DOHH2 (cell line): Measurements from ENCODE around the gene PTPRN2.

Source experiments
- EZH2phosphoT487 ChIP-seq: fragments of 200-600 bp; sonication (generic); IDR thresholded peaks from 2 replicates; pipeline ENCODE4 v1.6.1; 2017; ENCODE audit warnings: borderline replicate concordance, mild to moderate bottlenecking, antibody characterized with exemption, low read length, moderate library complexity, mixed read lengths
- TF ChIP-seq, protein P1 (sequence below): fragments of 200-600 bp; sonication (generic); IDR thresholded peaks from one replicate; pipeline ENCODE4 v1.5.1; 2014; ENCODE audit warnings: antibody characterized with exemption, mild to moderate bottlenecking, low read depth, low read length; ENCODE audit not compliant: poor library complexity, severe bottlenecking

DNA sequence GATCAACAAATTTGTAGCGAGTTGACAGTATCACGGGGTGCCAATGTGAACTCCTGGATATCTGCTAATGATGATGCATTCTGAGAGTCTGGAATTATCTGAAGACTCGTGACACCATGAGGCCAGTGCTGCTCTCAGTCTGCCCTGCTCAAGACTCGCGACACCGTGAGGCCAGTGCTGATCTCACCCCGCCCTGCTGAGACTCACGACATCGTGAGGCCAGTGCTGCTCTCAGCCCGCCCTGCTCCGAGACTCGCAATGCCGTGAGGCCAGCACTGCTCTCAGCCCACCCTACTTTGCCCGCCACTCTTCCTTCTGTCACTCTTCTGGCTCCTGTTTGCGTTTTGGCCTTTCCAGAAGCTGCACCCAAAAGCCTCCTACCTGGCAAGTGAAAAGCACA lies 411.8 kb downstream of the PTPRN2 start:
- TF ChIP-seq, protein P1, sequence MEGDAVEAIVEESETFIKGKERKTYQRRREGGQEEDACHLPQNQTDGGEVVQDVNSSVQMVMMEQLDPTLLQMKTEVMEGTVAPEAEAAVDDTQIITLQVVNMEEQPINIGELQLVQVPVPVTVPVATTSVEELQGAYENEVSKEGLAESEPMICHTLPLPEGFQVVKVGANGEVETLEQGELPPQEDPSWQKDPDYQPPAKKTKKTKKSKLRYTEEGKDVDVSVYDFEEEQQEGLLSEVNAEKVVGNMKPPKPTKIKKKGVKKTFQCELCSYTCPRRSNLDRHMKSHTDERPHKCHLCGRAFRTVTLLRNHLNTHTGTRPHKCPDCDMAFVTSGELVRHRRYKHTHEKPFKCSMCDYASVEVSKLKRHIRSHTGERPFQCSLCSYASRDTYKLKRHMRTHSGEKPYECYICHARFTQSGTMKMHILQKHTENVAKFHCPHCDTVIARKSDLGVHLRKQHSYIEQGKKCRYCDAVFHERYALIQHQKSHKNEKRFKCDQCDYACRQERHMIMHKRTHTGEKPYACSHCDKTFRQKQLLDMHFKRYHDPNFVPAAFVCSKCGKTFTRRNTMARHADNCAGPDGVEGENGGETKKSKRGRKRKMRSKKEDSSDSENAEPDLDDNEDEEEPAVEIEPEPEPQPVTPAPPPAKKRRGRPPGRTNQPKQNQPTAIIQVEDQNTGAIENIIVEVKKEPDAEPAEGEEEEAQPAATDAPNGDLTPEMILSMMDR = no peak
- TF ChIP-seq EZH2phosphoT487 = no peak
